Body of pancreas (tissue), 4 donors: ENCODE measurements around the gene RFPL2. TPM values are rescaled to one million over a fixed set of nuclear protein-coding genes. Genes with fewer than 3 reads are reported as not detected.
A peak's percentile ranks its signal among the peaks of the same experiment; 100 is the strongest.
"Not testable (repeated sequence)": the region's sequence is repeated elsewhere in the genome, so short reads cannot be mapped to it uniquely, and the experiment has no call there.

ENCODE experiments used
- ATAC-seq: fragments of 150-250 bp; one replicate; pipeline ENCODE4 v1.9.1; 2016
- DNase-seq, 4 donors: peaks; one replicate each; pipeline ENCODE4 v3.0.0-alpha.2; 2019
- H3K27ac ChIP-seq, 4 donors: fragments of 200-600 bp; sonication (generic); 1 replicate in 3 of 4; 2 replicates in 1 of 4; pipeline versions ENCODE4 v1.5.1 to v1.6.1; 2016 to 2019; ENCODE audit warnings: mild to moderate bottlenecking in 1 of 4, mixed read lengths in 1 of 4, moderate library complexity in 1 of 4
- H3K27me3 ChIP-seq, 2 donors: fragments of 200-600 bp; sonication (generic); one replicate each; pipeline ENCODE4 v1.6.0; 2016; ENCODE audit warnings: mild to moderate bottlenecking in 1 of 2
- H3K36me3 ChIP-seq, 2 donors: fragments of 200-600 bp; sonication (generic); replicated peaks in 1 of 2; 2 replicates each; pipeline ENCODE4 v1.5.1; 2016; ENCODE audit warnings: low read depth in 2 of 2; ENCODE audit not compliant: insufficient read depth in 1 of 2
- H3K4me1 ChIP-seq: fragments of 200-600 bp; sonication (generic); one replicate; pipeline ENCODE4 v1.6.0; 2016
- H3K4me3 ChIP-seq, 2 donors: fragments of 200-600 bp; sonication (generic); 1 replicate in 1 of 2; 2 replicates in 1 of 2; pipeline ENCODE4 v1.5.1; 2016 to 2019
- H3K9me3 ChIP-seq, 3 donors: fragments of 200-600 bp; sonication (generic); 1 replicate in 2 of 3; 2 replicates in 1 of 3; pipeline ENCODE4 v1.5.1; 2016
- POLR2A ChIP-seq, 3 donors: fragments of 450-650 bp; IDR thresholded peaks; one replicate each; pipeline ENCODE4 v1.6.1; 2016; ENCODE audit warnings: antibody characterized with exemption in 3 of 3, mild to moderate bottlenecking in 2 of 3
- WGBS, 2 donors: methylation state at CpG; one replicate each; pipeline ENCODE4 v1.1.5; 2017; 5-methylcytosine and 5-hydroxymethylcytosine counted together
- intact Hi-C: fragments of 100-400 bp; cut with DNase I; formaldehyde crosslinking; loops from one replicate; pipeline ENCODE4 v1.15.1; 2023
- total RNA-seq, 2 donors: library from RNA; depleted of rRNA; stranded (reverse); fragments of >200 nt; gene quantifications; one replicate each; pipeline ENCODE4 v1.1.0, GENCODE V29; 2016
- TF ChIP-seq, protein P1 (sequence below), 7 experiments: fragments of 450-650 bp in 4 of 7; fragments of 200-600 bp in 3 of 7; sonication (generic) in 3 of 7; IDR thresholded peaks; one replicate each; pipeline ENCODE4 v1.5.1; 2016 to 2019; ENCODE audit warnings: antibody characterized with exemption in 7 of 7

RFPL2 gene
- total RNA-seq, 2 donors from 2014 or later = not detected

DNA sequence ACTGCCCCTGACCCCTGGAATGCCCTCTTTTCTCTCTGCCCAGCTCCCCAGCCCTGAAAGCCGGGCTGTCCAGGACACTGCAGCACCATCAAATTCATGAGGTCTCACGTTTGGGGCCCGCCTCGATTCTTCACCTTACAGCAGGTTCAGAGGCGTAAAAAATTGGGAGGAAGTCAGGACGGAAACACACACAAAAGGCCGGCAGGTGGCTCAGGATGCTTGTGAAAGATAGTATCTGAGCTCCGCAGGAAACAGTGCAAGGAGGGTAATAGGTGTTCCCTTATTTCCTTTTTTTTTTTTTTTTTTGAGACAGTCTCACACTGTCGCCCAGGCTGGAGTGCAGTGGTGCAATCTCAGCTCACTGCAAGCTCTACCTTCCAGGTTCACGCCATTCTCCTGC is 4.1 kb downstream of the RFPL2 start:
- no peak for TF ChIP-seq POLR2A (IDR thresholded peaks at IDR 0.05)
- TF ChIP-seq, protein P1, sequence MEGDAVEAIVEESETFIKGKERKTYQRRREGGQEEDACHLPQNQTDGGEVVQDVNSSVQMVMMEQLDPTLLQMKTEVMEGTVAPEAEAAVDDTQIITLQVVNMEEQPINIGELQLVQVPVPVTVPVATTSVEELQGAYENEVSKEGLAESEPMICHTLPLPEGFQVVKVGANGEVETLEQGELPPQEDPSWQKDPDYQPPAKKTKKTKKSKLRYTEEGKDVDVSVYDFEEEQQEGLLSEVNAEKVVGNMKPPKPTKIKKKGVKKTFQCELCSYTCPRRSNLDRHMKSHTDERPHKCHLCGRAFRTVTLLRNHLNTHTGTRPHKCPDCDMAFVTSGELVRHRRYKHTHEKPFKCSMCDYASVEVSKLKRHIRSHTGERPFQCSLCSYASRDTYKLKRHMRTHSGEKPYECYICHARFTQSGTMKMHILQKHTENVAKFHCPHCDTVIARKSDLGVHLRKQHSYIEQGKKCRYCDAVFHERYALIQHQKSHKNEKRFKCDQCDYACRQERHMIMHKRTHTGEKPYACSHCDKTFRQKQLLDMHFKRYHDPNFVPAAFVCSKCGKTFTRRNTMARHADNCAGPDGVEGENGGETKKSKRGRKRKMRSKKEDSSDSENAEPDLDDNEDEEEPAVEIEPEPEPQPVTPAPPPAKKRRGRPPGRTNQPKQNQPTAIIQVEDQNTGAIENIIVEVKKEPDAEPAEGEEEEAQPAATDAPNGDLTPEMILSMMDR (IDR thresholded peaks at IDR 0.05) = no peak
- Histone ChIP-seq H3K4me1 (peaks cover 14% of the 10 kb centered on the region), H3K27ac (no peak overlapping the region), H3K9me3 (no peaks in the 10 kb centered on the region), H3K27me3 (peaks cover 0 to 6% of the 10 kb centered on the region in 2 donors), H3K36me3 (no peaks in the 10 kb centered on the region), H3K4me3 (no peak overlapping the region)
- no peak for ATAC-seq
- intact Hi-C loops = loop anchor here (10.0 kb wide), 1 partner anchor 226 kb away; no protein-coding TSS in a partner anchor
- WGBS, 2 donors = 74 to 80% methylated on average over 10 of the region's 10 CpGs
- no peak for DNase-seq

DNA sequence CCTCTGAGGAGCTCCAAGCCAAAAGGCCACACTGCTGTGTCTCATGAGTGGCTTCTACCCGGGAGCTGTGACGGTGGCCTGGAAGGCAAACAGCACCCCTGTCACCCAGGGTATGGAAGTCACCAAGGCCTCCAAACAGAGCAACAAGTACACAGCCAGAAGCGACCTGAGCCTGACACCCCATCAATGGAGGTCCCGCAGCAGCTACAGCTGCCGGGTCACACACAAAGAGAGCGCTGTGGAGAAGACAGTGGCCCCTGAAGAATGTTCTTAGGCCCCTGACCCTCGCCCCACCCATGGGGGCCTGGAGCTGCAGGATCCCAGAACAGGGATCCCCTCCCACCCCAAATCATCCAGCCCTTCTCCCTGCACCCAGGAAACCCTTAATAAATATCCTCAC is 4.9 kb downstream of the RFPL2 start:
- intact Hi-C loops = loop anchor here (10.0 kb wide), 1 partner anchor 225 kb away; no protein-coding TSS in a partner anchor
- Histone ChIP-seq H3K27me3 (peaks cover 0 to 6% of the 10 kb centered on the region in 2 donors), H3K4me1 (peaks cover 14% of the 10 kb centered on the region), H3K4me3 (no peak overlapping the region), H3K36me3 (no peaks in the 10 kb centered on the region), H3K9me3 (no peaks in the 10 kb centered on the region), H3K27ac (no peak overlapping the region)
- no peak for DNase-seq
- ATAC-seq = no peak
- 62 to 77% methylated on average over 4 to 7 of the region's 7 CpGs for WGBS, 2 donors
- TF ChIP-seq POLR2A (IDR thresholded peaks at IDR 0.05) = no peak
- TF ChIP-seq, protein P1 (IDR thresholded peaks at IDR 0.05) = no peak

GRCh38 chr22:32199341-32199740 is 5.5 kb downstream of the RFPL2 start:
- no peak for ATAC-seq

DNA sequence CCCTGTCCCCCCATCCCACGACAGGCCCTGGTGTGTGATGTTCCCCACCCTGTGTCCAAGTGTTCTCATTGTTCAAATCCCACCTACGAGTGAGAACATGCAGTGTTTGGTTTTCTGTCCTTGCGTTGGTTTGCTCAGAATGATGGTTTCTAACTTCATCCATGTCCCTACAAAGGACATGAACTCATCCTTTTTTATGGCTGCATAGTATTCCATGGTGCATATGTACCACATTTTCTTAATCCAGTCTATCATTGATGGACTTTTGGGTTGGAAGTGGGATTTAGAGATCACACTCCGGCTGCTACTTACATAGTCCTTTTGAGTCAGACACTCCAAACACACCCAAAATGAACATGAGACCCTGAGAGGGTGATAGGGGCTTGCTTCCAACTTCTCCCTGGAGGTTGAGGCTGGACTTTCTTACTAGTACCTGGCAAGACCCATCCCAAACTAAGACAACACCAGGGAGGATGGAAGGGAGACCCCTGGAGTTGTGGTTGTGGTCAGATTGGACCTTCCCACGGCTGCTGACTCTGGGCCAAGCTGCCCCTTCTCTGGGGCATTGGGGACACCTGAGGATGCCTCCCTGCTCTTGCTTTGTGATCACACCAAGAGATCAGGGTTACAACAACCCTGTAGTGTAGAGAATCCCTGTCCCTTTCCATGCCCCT is 7.2 kb downstream of the RFPL2 start:
- WGBS, 2 donors = 69 to 79% methylated on average over 3 to 5 of the region's 5 CpGs
- intact Hi-C loops, DNase-seq: not testable (repeated sequence)

More at GRCh38 chr22:32199341-32199740, 5.5 kb downstream of the RFPL2 start:
- intact Hi-C loops = no loop called here
- Histone ChIP-seq H3K4me3 (no peak overlapping the region), H3K27ac (no peak overlapping the region), H3K36me3 (no peaks in the 10 kb centered on the region), H3K4me1 (peaks cover 14% of the 10 kb centered on the region), H3K27me3 (peaks cover 0 to 6% of the 10 kb centered on the region in 2 donors), H3K9me3 (no peaks in the 10 kb centered on the region)
- TF ChIP-seq, protein P1 (IDR thresholded peaks at IDR 0.05) = no peak
- TF ChIP-seq POLR2A (IDR thresholded peaks at IDR 0.05) = no peak
- whole genome bisulfite sequencing, 2 donors = 59 to 60% methylated on average over 6 of the region's 6 CpGs
- peak in 3 of 4 donors; percentile 22 to 50 (median 42) for DNase-seq

GRCh38 chr22:32195900-32196299 is 9.0 kb downstream of the RFPL2 start:
- DNase-seq, H3K4me1 ChIP-seq, H3K27ac ChIP-seq, H3K36me3 ChIP-seq, ATAC-seq, H3K9me3 ChIP-seq, H3K4me3 ChIP-seq, intact Hi-C loops, H3K27me3 ChIP-seq: not testable (repeated sequence)
- 57 to 65% methylated on average over 3 of the region's 3 CpGs for WGBS, 2 donors

More for the DNA sequence above, 7.2 kb downstream of the RFPL2 start:
- H3K36me3 ChIP-seq, H3K27me3 ChIP-seq, H3K9me3 ChIP-seq, H3K4me1 ChIP-seq, ATAC-seq, H3K27ac ChIP-seq, H3K4me3 ChIP-seq: not testable (repeated sequence)

DNA sequence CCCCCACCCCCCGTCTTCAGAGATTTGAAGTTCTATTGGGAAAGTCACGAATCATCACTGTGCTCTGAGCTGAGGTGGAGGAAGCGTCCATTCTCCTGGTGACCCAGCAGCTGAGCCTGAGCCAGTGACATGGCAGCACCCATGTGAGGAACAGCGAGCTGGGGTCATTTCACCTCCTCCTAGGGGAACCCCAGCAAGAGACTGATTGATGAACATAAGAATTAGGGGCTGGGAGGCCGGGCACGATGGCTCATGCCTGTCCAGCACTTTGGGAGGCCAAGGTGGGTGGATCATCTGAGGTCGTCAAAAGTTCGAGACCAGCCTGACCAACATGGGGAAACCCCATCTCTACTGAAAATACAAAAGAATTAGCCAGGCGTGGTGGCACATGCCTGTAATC is 11.5 kb downstream of the RFPL2 start:
- H3K4me3 ChIP-seq, H3K27me3 ChIP-seq, ATAC-seq, H3K9me3 ChIP-seq, H3K27ac ChIP-seq, intact Hi-C loops, H3K36me3 ChIP-seq, DNase-seq, H3K4me1 ChIP-seq: not testable (repeated sequence)
- 68 to 92% methylated on average over 5 to 9 of the region's 9 CpGs for WGBS, 2 donors

- DNase-seq, H3K36me3 ChIP-seq, intact Hi-C loops, H3K27ac ChIP-seq, H3K27me3 ChIP-seq, H3K9me3 ChIP-seq, ATAC-seq, H3K4me1 ChIP-seq, H3K4me3 ChIP-seq: not testable (repeated sequence)
- 79 to 82% methylated on average over 12 to 15 of the region's 15 CpGs for WGBS, 2 donors
Measured at GRCh38 chr22:32191021-32191420, 13.9 kb downstream of the RFPL2 start.
